Liver (tissue), 9 donors: ENCODE measurements around the gene DDR2. TPM values are rescaled to one million over a fixed set of nuclear protein-coding genes. Genes with fewer than 3 reads are reported as not detected.

Experiments used
- DNase-seq: peaks from one replicate; pipeline ENCODE4 v3.0.0-alpha.2; 2017; ENCODE audit warnings: low spot score
- H3K27ac ChIP-seq, 2 donors: one replicate each; pipeline ENCODE4 v1.7.0; 2013; ENCODE audit warnings: inconsistent platforms in 2 of 2, low read length in 2 of 2, control low read depth in 1 of 2, low read depth in 1 of 2, mild to moderate bottlenecking in 1 of 2
- H3K27me3 ChIP-seq, 4 donors: one replicate each; pipeline versions ENCODE4 v1.6.1 to v1.7.0; 2013; ENCODE audit warnings: low read length in 3 of 4, inconsistent platforms in 1 of 4, mild to moderate bottlenecking in 1 of 4, moderate library complexity in 1 of 4; ENCODE audit not compliant: control insufficient read depth in 4 of 4, insufficient read depth in 4 of 4
- H3K36me3 ChIP-seq, 4 donors: one replicate each; pipeline versions ENCODE4 v1.6.1 to v1.7.0; 2013; ENCODE audit warnings: low read length in 3 of 4, mild to moderate bottlenecking in 3 of 4, low read depth in 1 of 4, moderate library complexity in 1 of 4; ENCODE audit not compliant: control insufficient read depth in 4 of 4, insufficient read depth in 3 of 4
- H3K4me1 ChIP-seq, 4 donors: one replicate each; pipeline versions ENCODE4 v1.6.1 to v1.7.0; 2013; ENCODE audit warnings: low read length in 3 of 4, mild to moderate bottlenecking in 3 of 4, moderate library complexity in 1 of 4; ENCODE audit not compliant: control insufficient read depth in 4 of 4, insufficient read depth in 4 of 4
- H3K4me3 ChIP-seq, 3 donors: one replicate each; pipeline versions ENCODE4 v1.6.1 to v1.7.0; 2013; ENCODE audit warnings: low read length in 3 of 3, control low read depth in 1 of 3, low read depth in 1 of 3, mild to moderate bottlenecking in 1 of 3
- H3K9ac ChIP-seq, 2 donors: one replicate each; pipeline ENCODE4 v1.7.0; 2013; ENCODE audit warnings: low read length in 2 of 2, mild to moderate bottlenecking in 2 of 2, moderate library complexity in 2 of 2, control low read depth in 1 of 2, low read depth in 1 of 2
- H3K9me3 ChIP-seq, 4 donors: one replicate each; pipeline versions ENCODE4 v1.6.1 to v1.7.0; 2013; ENCODE audit warnings: low read length in 3 of 4; ENCODE audit not compliant: control insufficient read depth in 4 of 4
- ATF3 ChIP-seq: IDR thresholded peaks from 2 replicates; pipeline ENCODE4 v1.6.1; 2016; ENCODE audit warnings: antibody characterized with exemption
- CTCF ChIP-seq: fragments of 150-350 bp; IDR thresholded peaks from 2 replicates; pipeline ENCODE4 v1.5.1; 2017; ENCODE audit warnings: improper control_type of control experiment, low read depth, low read length; ENCODE audit not compliant: missing input control
- EGR1 ChIP-seq, 2 donors: IDR thresholded peaks; 2 replicates each; pipeline ENCODE4 v1.6.1; 2016 to 2018; ENCODE audit warnings: antibody characterized with exemption in 2 of 2, low read depth in 2 of 2
- FOXA1 ChIP-seq: IDR thresholded peaks from 2 replicates; pipeline ENCODE4 v1.6.1; 2016; ENCODE audit warnings: antibody characterized with exemption
- FOXA2 ChIP-seq: IDR thresholded peaks from 2 replicates; pipeline ENCODE4 v1.6.1; 2016; ENCODE audit warnings: antibody characterized with exemption
- GABPA ChIP-seq, 2 donors: IDR thresholded peaks in 1 of 2; conservative IDR thresholded peaks in 1 of 2; 2 replicates each; pipeline ENCODE4 v1.6.1; 2016; ENCODE audit warnings: antibody characterized with exemption in 2 of 2, mild to moderate bottlenecking in 1 of 2, moderate library complexity in 1 of 2
- HNF4A ChIP-seq, 2 donors: conservative IDR thresholded peaks; 2 replicates each; pipeline ENCODE4 v1.6.1; 2016; ENCODE audit warnings: antibody characterized with exemption in 2 of 2, mild to moderate bottlenecking in 2 of 2
- HNF4G ChIP-seq: IDR thresholded peaks from 2 replicates; pipeline ENCODE4 v1.6.1; 2016; ENCODE audit warnings: antibody characterized with exemption
- JUND ChIP-seq, 2 donors: IDR thresholded peaks; 2 replicates each; pipeline ENCODE4 v1.6.1; 2016; ENCODE audit warnings: antibody characterized with exemption in 2 of 2
- NR2F2 ChIP-seq: IDR thresholded peaks from 2 replicates; pipeline ENCODE4 v1.6.1; 2016; ENCODE audit warnings: antibody characterized with exemption
- RAD21 ChIP-seq, 2 donors: IDR thresholded peaks; 2 replicates each; pipeline ENCODE4 v1.6.1; 2016; ENCODE audit warnings: antibody characterized with exemption in 2 of 2, mild to moderate bottlenecking in 2 of 2
- RXRA ChIP-seq, 2 donors: IDR thresholded peaks; 2 replicates each; pipeline ENCODE4 v1.6.1; 2017 to 2018; ENCODE audit warnings: antibody characterized with exemption in 2 of 2, mild to moderate bottlenecking in 1 of 2
- SP1 ChIP-seq: IDR thresholded peaks from 2 replicates; pipeline ENCODE4 v1.6.1; 2018; ENCODE audit warnings: antibody characterized with exemption, mild to moderate bottlenecking
- TAF1 ChIP-seq: conservative IDR thresholded peaks from 2 replicates; pipeline ENCODE4 v1.6.1; 2016; ENCODE audit warnings: antibody characterized with exemption, mild to moderate bottlenecking
- YY1 ChIP-seq: IDR thresholded peaks from 2 replicates; pipeline ENCODE4 v1.6.1; 2016; ENCODE audit warnings: antibody characterized with exemption, mild to moderate bottlenecking
- ZBTB33 ChIP-seq: IDR thresholded peaks from 2 replicates; pipeline ENCODE4 v1.6.1; 2016; ENCODE audit warnings: antibody characterized with exemption
- WGBS: extraction: QIAGEN DNeasy Blood & Tissue Kit; methylation state at CpG from one replicate; pipeline ENCODE4 v1.1.7; 2013; 5-methylcytosine and 5-hydroxymethylcytosine counted together
- polyA plus RNA-seq, 2 donors: library from polyadenylated mRNA; stranded (reverse) in 1 of 2; unstranded in 1 of 2; fragments of 200-250 nt in 1 of 2; fragments of >200 nt in 1 of 2; fragmentation: Nextera tagmentation in 1 of 2; extraction: Ambion mirVana in 1 of 2; gene quantifications; one replicate each; pipeline versions ENCODE4 v1.2.1 to v1.2.3, GENCODE V29; 2013 to 2015
- total RNA-seq, 2 donors: library from RNA; depleted of rRNA; stranded (reverse); fragments of >200 nt; gene quantifications; one replicate each; pipeline ENCODE4 v1.2.3, GENCODE V29; 2014
- TF ChIP-seq, protein P1 (sequence below): IDR thresholded peaks from 2 replicates; pipeline ENCODE4 v1.6.1; 2016; ENCODE audit warnings: antibody characterized with exemption, mild to moderate bottlenecking
- TF ChIP-seq, protein P2 (sequence below): IDR thresholded peaks from 2 replicates; pipeline ENCODE4 v1.6.1; 2016; ENCODE audit warnings: antibody characterized with exemption
- donor health status: healthy.
- donor health status: healthy.
- donor health status: healthy.
- donor health status: healthy.
- donor health status: healthy.

Gene DDR2
- total and polyA plus RNA-seq, 4 donors = 1.2 to 6.4 (median 2.1) TPM

- TF ChIP-seq HNF4A (conservative IDR thresholded peaks at IDR 0.05) (peak; percentile 86 to 95), YY1 (peak; percentile 79), ATF3 (peak; percentile 86), HNF4G (peak; percentile 48), CTCF (no peak), FOXA2 (peak; percentile 92), TAF1 (no peak), GABPA (IDR thresholded peaks at IDR 0.05 in 1 of 2, conservative IDR thresholded peaks at IDR 0.05 in 1 of 2) (peak in 1 of 2 donors; percentile 48), SP1 (peak; percentile 86), ZBTB33 (peak; percentile 87), FOXA1 (peak; percentile 86), NR2F2 (no peak), RAD21 (IDR thresholded peaks at IDR 0.05) (peak; percentile 61 to 62), JUND (IDR thresholded peaks at IDR 0.05) (peak; percentile 67 to 88), RXRA (IDR thresholded peaks at IDR 0.05) (peak; percentile 76 to 90), EGR1 (IDR thresholded peaks at IDR 0.05; ENCODE audit: low read depth in 2 of 2) (peak in 1 of 2 donors; percentile 84)
- TF ChIP-seq, protein P1, sequence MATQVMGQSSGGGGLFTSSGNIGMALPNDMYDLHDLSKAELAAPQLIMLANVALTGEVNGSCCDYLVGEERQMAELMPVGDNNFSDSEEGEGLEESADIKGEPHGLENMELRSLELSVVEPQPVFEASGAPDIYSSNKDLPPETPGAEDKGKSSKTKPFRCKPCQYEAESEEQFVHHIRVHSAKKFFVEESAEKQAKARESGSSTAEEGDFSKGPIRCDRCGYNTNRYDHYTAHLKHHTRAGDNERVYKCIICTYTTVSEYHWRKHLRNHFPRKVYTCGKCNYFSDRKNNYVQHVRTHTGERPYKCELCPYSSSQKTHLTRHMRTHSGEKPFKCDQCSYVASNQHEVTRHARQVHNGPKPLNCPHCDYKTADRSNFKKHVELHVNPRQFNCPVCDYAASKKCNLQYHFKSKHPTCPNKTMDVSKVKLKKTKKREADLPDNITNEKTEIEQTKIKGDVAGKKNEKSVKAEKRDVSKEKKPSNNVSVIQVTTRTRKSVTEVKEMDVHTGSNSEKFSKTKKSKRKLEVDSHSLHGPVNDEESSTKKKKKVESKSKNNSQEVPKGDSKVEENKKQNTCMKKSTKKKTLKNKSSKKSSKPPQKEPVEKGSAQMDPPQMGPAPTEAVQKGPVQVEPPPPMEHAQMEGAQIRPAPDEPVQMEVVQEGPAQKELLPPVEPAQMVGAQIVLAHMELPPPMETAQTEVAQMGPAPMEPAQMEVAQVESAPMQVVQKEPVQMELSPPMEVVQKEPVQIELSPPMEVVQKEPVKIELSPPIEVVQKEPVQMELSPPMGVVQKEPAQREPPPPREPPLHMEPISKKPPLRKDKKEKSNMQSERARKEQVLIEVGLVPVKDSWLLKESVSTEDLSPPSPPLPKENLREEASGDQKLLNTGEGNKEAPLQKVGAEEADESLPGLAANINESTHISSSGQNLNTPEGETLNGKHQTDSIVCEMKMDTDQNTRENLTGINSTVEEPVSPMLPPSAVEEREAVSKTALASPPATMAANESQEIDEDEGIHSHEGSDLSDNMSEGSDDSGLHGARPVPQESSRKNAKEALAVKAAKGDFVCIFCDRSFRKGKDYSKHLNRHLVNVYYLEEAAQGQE = peak; percentile 58
- TF ChIP-seq, protein P2, sequence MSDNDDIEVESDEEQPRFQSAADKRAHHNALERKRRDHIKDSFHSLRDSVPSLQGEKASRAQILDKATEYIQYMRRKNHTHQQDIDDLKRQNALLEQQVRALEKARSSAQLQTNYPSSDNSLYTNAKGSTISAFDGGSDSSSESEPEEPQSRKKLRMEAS = peak; percentile 91
- Histone ChIP-seq H3K36me3 (no peaks in the 10 kb centered on the region), H3K9ac (no peak overlapping the region), H3K4me1 (no peaks in the 10 kb centered on the region), H3K27ac (no peak overlapping the region), H3K9me3 (no peaks in the 10 kb centered on the region), H3K4me3 (no peak overlapping the region), H3K27me3 (no peaks in the 10 kb centered on the region)
- WGBS = 25% methylated on average over 1 of the region's 1 CpG
- no peak for DNase-seq
Measured at GRCh38 chr1:162719678-162720077, 87.4 kb downstream of the DDR2 start.
